ENCODE results near the gene TTC9C. TPM values are rescaled to one million over a fixed set of nuclear protein-coding genes. Genes with fewer than 3 reads are reported as not detected.
A peak's percentile ranks its signal among the peaks of the same experiment; 100 is the strongest.

Gene TTC9C
- polyA plus RNA-seq, 2 of the 4 experiments (the other 2 are of a cell fraction), result 33.5 to 42.6 TPM

- TF ChIP-seq CTCF (IDR thresholded peaks at IDR 0.05) (peak; percentile 93), EP300 (IDR thresholded peaks at IDR 0.05) (no peak), HMGXB4 (CRISPR knock-in tag; IDR thresholded peaks at IDR 0.05; ENCODE audit: borderline replicate concordance) (peak; percentile 55; the same call in 1 of the 2 replicates), NR3C1 (IDR thresholded peaks at IDR 0.05) (no peak), POLR2AphosphoS2 (conservative IDR thresholded peaks at IDR 0.05; ENCODE audit: low read length) (no peak), ATOH8 (CRISPR knock-in tag; IDR thresholded peaks at IDR 0.05; ENCODE audit: low read depth) (no peak), ZC3H11A (IDR thresholded peaks at IDR 0.05) (no peak), NFE2L2 (conservative IDR thresholded peaks at IDR 0.05; ENCODE audit: low read length) (no peak), MAX (IDR thresholded peaks at IDR 0.05) (0 out of 2 replicates have a peak, but pooled peaks have one; percentile 26), EHF (CRISPR knock-in tag; IDR thresholded peaks at IDR 0.05) (no peak), CHD4 (IDR thresholded peaks at IDR 0.05; ENCODE audit: borderline replicate concordance) (no peak), ESRRA (IDR thresholded peaks at IDR 0.05; ENCODE audit: borderline replicate concordance, low read length) (no peak), KDM1A (IDR thresholded peaks at IDR 0.05; ENCODE audit: low read depth) (no peak), PBX3 (IDR thresholded peaks at IDR 0.05) (peak; percentile 59; the same call in 1 of the 2 replicates), POLR2A (IDR thresholded peaks at IDR 0.05; ENCODE audit: low read length) (0 out of 2 replicates have a peak, but pooled peaks have one; percentile 15), RNF2 (IDR thresholded peaks at IDR 0.05; ENCODE audit: borderline replicate concordance, low read depth) (no peak), ZSCAN20 (CRISPR knock-in tag; IDR thresholded peaks at IDR 0.05) (no peak), ZNF302 (CRISPR knock-in tag; IDR thresholded peaks at IDR 0.05) (no peak), SMC3 (IDR thresholded peaks at IDR 0.05) (peak; percentile 73), JUNB (IDR thresholded peaks at IDR 0.05) (no peak), CBX8 (IDR thresholded peaks at IDR 0.05) (no peak)
Observed at GRCh38 chr11:62786318-62787004, 58.2 kb downstream of the TTC9C start (continued).

GRCh38 chr11:62787005-62787759 is 58.9 kb downstream of the TTC9C start, which contains the start of gene TMEM179B:
TMEM179B (plus strand) TSS chr11:62787402; CDS start chr11:62787432, 30 bp downstream.
- Histone ChIP-seq H3K4me3 (peak within 1 kb of the TSS; percentile 78), H3K4me2 (peak within 1 kb of the TSS; percentile 77), H3K9me3 (no peaks in the 10 kb centered on the region), H3K4me1 (peaks cover 33% of the 10 kb centered on the region), H3K27ac (peak within 1 kb of the TSS; percentile 89 to 96)
- no peak for FAIRE-seq
- ChIA-PET CTCF (interaction anchor here (0.5 to 8.3 kb wide), 50 partner anchors 9 to 1531 kb away, joined by 3 to 211 read pairs (median 4); partner anchors contain the start of genes C11orf98, CSKMT, HNRNPUL2 and NXF1), POLR2A (interaction anchor here (0.6 to 3.6 kb wide), 17 partner anchors 12 to 196 kb away, joined by 3 to 59 read pairs (median 8); partner anchors contain the start of genes C11orf98, CSKMT, HNRNPUL2 and NXF1)
- peak; percentile 77 to 79 for ATAC-seq
- WGBS (ENCODE audit: missing lambda C conversion rate), result 2% methylated on average over 39 of the region's 88 CpGs
- DNase-seq (ENCODE audit: low read depth in 1 of 2, low spot score in 1 of 2), result peak; percentile 93 to 98
- TF ChIP-seq RNF2 (IDR thresholded peaks at IDR 0.05; ENCODE audit: borderline replicate concordance, low read depth) (no peak; the same call in 1 of the 2 replicates), E2F6 (IDR thresholded peaks at IDR 0.05; ENCODE audit: borderline replicate concordance, low read depth) (peak; percentile 48; the same call in 1 of the 2 replicates), TP53 (CRISPR knock-in tag; IDR thresholded peaks at IDR 0.05) (peak; percentile 85), CEBPB (IDR thresholded peaks at IDR 0.05) (no peak; a peak in 1 of 4 replicates), HMGXB4 (CRISPR knock-in tag; IDR thresholded peaks at IDR 0.05; ENCODE audit: borderline replicate concordance) (peak; percentile 27; the same call in 1 of the 2 replicates), GATA3 (IDR thresholded peaks at IDR 0.05; ENCODE audit: borderline replicate concordance) (peak; percentile 53; the same call in 1 of the 2 replicates), KDM1A (IDR thresholded peaks at IDR 0.05; ENCODE audit: low read depth) (no peak), FOSL2 (IDR thresholded peaks at IDR 0.05) (no peak), FOSL2 (CRISPR knock-in tag; IDR thresholded peaks at IDR 0.05) (peak; percentile 89), BCL3 (IDR thresholded peaks at IDR 0.05) (peak; percentile 85)

Measured in A549 (cell line).